ENCODE measurements around the gene SPIN4.
A peak's percentile ranks its signal among the peaks of the same experiment; 100 is the strongest.
"Not testable (repeated sequence)": the region's sequence is repeated elsewhere in the genome, so short reads cannot be mapped to it uniquely, and the experiment has no call there.

SPIN4 gene

GRCh38 chrX:63350941-63351616 lies at the start of gene SPIN4:
TSS of gene SPIN4 (minus strand) at chrX:63351332. CDS start at chrX:63350819, 513 bp downstream.
- peak; percentile 78 for DNase-seq

GRCh38 chrX:63400340-63400739 lies 49.2 kb upstream of the SPIN4 start:
- no peak for DNase-seq

GRCh38 chrX:63394872-63395271 lies 43.7 kb upstream of the SPIN4 start:
- DNase-seq, result no peak

GRCh38 chrX:63393094-63393493 lies 42.0 kb upstream of the SPIN4 start:
- DNase-seq, result not testable (repeated sequence)

GRCh38 chrX:63387411-63387810 lies 36.3 kb upstream of the SPIN4 start:
- no peak for DNase-seq

GRCh38 chrX:63384263-63384662 lies 33.1 kb upstream of the SPIN4 start:
- DNase-seq, result not testable (repeated sequence)

GRCh38 chrX:63373012-63373411 lies 21.9 kb upstream of the SPIN4 start:
- not testable (repeated sequence) for DNase-seq

GRCh38 chrX:63367699-63368098 lies 16.6 kb upstream of the SPIN4 start:
- DNase-seq, result not testable (repeated sequence)

GRCh38 chrX:63363788-63364187 lies 12.7 kb upstream of the SPIN4 start:
- no peak for DNase-seq

- DNase-seq, result no peak
Measured at GRCh38 chrX:63361494-63361893, 10.4 kb upstream of the SPIN4 start.

GRCh38 chrX:63354484-63354883 lies 3.4 kb upstream of the SPIN4 start:
- no peak for DNase-seq

- peak; percentile 28 for DNase-seq
Measured at GRCh38 chrX:63350465-63350877, 661 bp downstream of the SPIN4 start.

GRCh38 chrX:63349307-63349706 lies 1.8 kb downstream of the SPIN4 start:
- DNase-seq, result no peak

- no peak for DNase-seq
Measured at GRCh38 chrX:63330681-63331080, 20.5 kb downstream of the SPIN4 start.

- DNase-seq, result no peak
Measured at GRCh38 chrX:63327788-63328187, 23.3 kb downstream of the SPIN4 start.

- DNase-seq, result no peak
Measured at GRCh38 chrX:63299596-63299995, 51.5 kb downstream of the SPIN4 start.
